ENCODE data around the gene KIAA1328. TPM values are rescaled to one million over a fixed set of nuclear protein-coding genes. Genes with fewer than 3 reads are reported as not detected.

Gene KIAA1328
- total and polyA plus RNA-seq, 2 experiments from 2014 or later, result 3.8 to 11.5 TPM

- H3K27me3 ChIP-seq, result no peaks in the 10 kb centered on the region
- no peaks in the 10 kb centered on the region for H3K4me1 ChIP-seq (ENCODE audit: low read depth)
- no peak for TF ChIP-seq CTCF (IDR thresholded peaks at IDR 0.05; ENCODE audit: low read depth, low read length)
- H3K4me3 ChIP-seq, result no peak overlapping the region
- no peak overlapping the region for H3K27ac ChIP-seq
- no peak for DNase-seq (ENCODE audit: low read depth in 1 of 2, low spot score in 1 of 2)
- H3K9me3 ChIP-seq (ENCODE audit: low read depth), result no peaks in the 10 kb centered on the region
- H3K36me3 ChIP-seq, result no peaks in the 10 kb centered on the region
These were observed 102.2 kb downstream of the KIAA1328 start for GRCh38 chr18:36931106-36931505.

GRCh38 chr18:36933552-36933951, 104.6 kb downstream of the KIAA1328 start:
- TF ChIP-seq CTCF (IDR thresholded peaks at IDR 0.05; ENCODE audit: low read depth, low read length), result no peak
- H3K4me3 ChIP-seq, result no peak overlapping the region
- H3K36me3 ChIP-seq, result no peaks in the 10 kb centered on the region
- DNase-seq (ENCODE audit: low read depth in 1 of 2, low spot score in 1 of 2), result no peak
- no peaks in the 10 kb centered on the region for H3K9me3 ChIP-seq (ENCODE audit: low read depth)
- H3K27ac ChIP-seq, result no peak overlapping the region
- no peaks in the 10 kb centered on the region for H3K4me1 ChIP-seq (ENCODE audit: low read depth)
- H3K27me3 ChIP-seq, result no peaks in the 10 kb centered on the region

- H3K36me3 ChIP-seq, result no peaks in the 10 kb centered on the region
These were observed 106.0 kb downstream of the KIAA1328 start for GRCh38 chr18:36934884-36935283.

GRCh38 chr18:36942264-36942663, 113.3 kb downstream of the KIAA1328 start:
- Histone ChIP-seq H3K9me3 (ENCODE audit: low read depth) (no peaks in the 10 kb centered on the region), H3K27ac (no peak overlapping the region), H3K4me3 (no peak overlapping the region), H3K4me1 (ENCODE audit: low read depth) (peaks cover 4% of the 10 kb centered on the region), H3K27me3 (no peaks in the 10 kb centered on the region), H3K36me3 (no peaks in the 10 kb centered on the region)
- DNase-seq (ENCODE audit: low read depth in 1 of 2, low spot score in 1 of 2), result peak; percentile 48 to 62
- TF ChIP-seq CTCF (IDR thresholded peaks at IDR 0.05; ENCODE audit: low read depth, low read length), result peak; percentile 66

More at GRCh38 chr18:36934884-36935283, 106.0 kb downstream of the KIAA1328 start:
- no peak for TF ChIP-seq CTCF (IDR thresholded peaks at IDR 0.05; ENCODE audit: low read depth, low read length)
- Histone ChIP-seq H3K4me3 (no peak overlapping the region), H3K9me3 (ENCODE audit: low read depth) (no peaks in the 10 kb centered on the region), H3K4me1 (ENCODE audit: low read depth) (no peaks in the 10 kb centered on the region), H3K27ac (no peak overlapping the region), H3K27me3 (no peaks in the 10 kb centered on the region)
- peak in 1 of 2 donors; percentile 85 for DNase-seq (ENCODE audit: low read depth in 1 of 2, low spot score in 1 of 2)

- Histone ChIP-seq H3K9me3 (ENCODE audit: low read depth) (no peaks in the 10 kb centered on the region), H3K36me3 (no peaks in the 10 kb centered on the region), H3K27ac (no peak overlapping the region), H3K27me3 (no peaks in the 10 kb centered on the region), H3K4me1 (ENCODE audit: low read depth) (no peaks in the 10 kb centered on the region), H3K4me3 (no peak overlapping the region)
- DNase-seq (ENCODE audit: low read depth in 1 of 2, low spot score in 1 of 2), result no peak
- no peak for TF ChIP-seq CTCF (IDR thresholded peaks at IDR 0.05; ENCODE audit: low read depth, low read length)
These were observed 119.0 kb downstream of the KIAA1328 start for GRCh38 chr18:36947820-36948348.
